Gastroesophageal sphincter (tissue), 4 donors: ENCODE results near the gene SLC9A4. TPM values are rescaled to one million over a fixed set of nuclear protein-coding genes. Genes with fewer than 3 reads are reported as not detected.

Source experiments
- ATAC-seq: fragments of 150-250 bp; one replicate; pipeline ENCODE4 v1.9.1; 2016; ENCODE audit warnings: mild to moderate bottlenecking, moderate library complexity
- H3K27ac ChIP-seq, 4 donors: fragments of 200-600 bp; sonication (generic) in 3 of 4; 1 replicate in 3 of 4; 2 replicates in 1 of 4; pipeline ENCODE4 v1.5.1; 2016 to 2019
- H3K27me3 ChIP-seq: fragments of 200-600 bp; sonication (generic); one replicate; pipeline ENCODE4 v1.5.1; 2019
- H3K36me3 ChIP-seq, 2 donors: fragments of 200-600 bp; sonication (generic); one replicate each; pipeline ENCODE4 v1.5.1; 2019; ENCODE audit warnings: control low read depth in 1 of 2
- H3K4me1 ChIP-seq, 3 donors: fragments of 200-600 bp; sonication (generic); 1 replicate in 2 of 3; 2 replicates in 1 of 3; pipeline ENCODE4 v1.5.1; 2016 to 2019; ENCODE audit warnings: control low read depth in 2 of 3
- H3K4me3 ChIP-seq, 2 donors: fragments of 200-600 bp; sonication (generic); one replicate each; pipeline ENCODE4 v1.5.1; 2019; ENCODE audit warnings: mild to moderate bottlenecking in 1 of 2, moderate library complexity in 1 of 2
- H3K9me3 ChIP-seq, 3 donors: fragments of 200-600 bp; sonication (generic); one replicate each; pipeline ENCODE4 v1.5.1; 2017 to 2019; ENCODE audit warnings: control low read depth in 2 of 3
- EP300 ChIP-seq: sonication (generic); formaldehyde crosslinking; IDR thresholded peaks from one replicate; pipeline ENCODE4 v1.6.1; 2017; ENCODE audit warnings: antibody characterized with exemption, mild to moderate bottlenecking
- POLR2A ChIP-seq, 2 donors: fragments of 450-650 bp; IDR thresholded peaks; one replicate each; pipeline ENCODE4 v1.6.1; 2017; ENCODE audit warnings: antibody characterized with exemption in 2 of 2, mild to moderate bottlenecking in 2 of 2, moderate library complexity in 1 of 2
- POLR2AphosphoS5 ChIP-seq: sonication (generic); formaldehyde crosslinking; IDR thresholded peaks from one replicate; pipeline ENCODE4 v1.6.1; 2017; ENCODE audit warnings: antibody characterized with exemption
- WGBS, 2 donors: methylation state at CpG; one replicate each; pipeline ENCODE4 v1.1.5; 2018; ENCODE audit warnings: low coverage in 1 of 2; 5-methylcytosine and 5-hydroxymethylcytosine counted together
- small RNA-seq, 4 donors: library from RNA; depleted of rRNA; stranded (forward); fragments of <200 nt; gene quantifications; one replicate each; pipeline ENCODE3, GENCODE V24; 2016
- total RNA-seq, 4 donors: library from RNA; depleted of rRNA; stranded (reverse); fragments of >200 nt; gene quantifications; one replicate each; pipeline ENCODE4 v1.1.0, GENCODE V29; 2016
- TF ChIP-seq, protein P1 (sequence below), 4 experiments: fragments of 200-600 bp in 2 of 4; fragments of 450-650 bp in 2 of 4; sonication (generic) in 1 of 4; IDR thresholded peaks; one replicate each; pipeline ENCODE4 v1.5.1; 2017 to 2019; ENCODE audit warnings: antibody characterized with exemption in 4 of 4, mild to moderate bottlenecking in 2 of 4, moderate library complexity in 2 of 4

Gene SLC9A4
- total RNA-seq, 4 donors from 2014 or later = 0.22 TPM; not detected in 3

DNA sequence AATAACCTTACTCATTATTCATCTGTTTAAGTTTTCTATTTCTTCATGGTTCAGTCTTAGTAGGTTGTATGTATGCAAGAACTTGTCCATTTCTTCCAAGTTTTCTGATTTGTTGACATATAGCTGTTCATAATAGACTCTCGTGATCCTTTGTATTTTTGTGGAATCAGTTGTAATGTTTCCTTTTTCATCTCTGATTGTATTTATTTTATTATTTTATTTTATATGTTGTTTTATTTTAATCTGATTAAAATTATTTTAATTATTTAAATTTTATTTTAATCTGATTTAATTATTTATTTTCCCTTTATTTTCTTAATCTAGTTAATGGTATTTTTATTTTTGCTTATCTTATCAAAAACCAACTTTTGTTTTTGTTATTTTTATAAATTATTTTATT lies 102.9 kb downstream of the SLC9A4 start:
- 88 to 89% methylated on average over 1 of the region's 1 CpG for WGBS, 2 donors
- ATAC-seq = no peak
- Histone ChIP-seq H3K27me3 (no peaks in the 10 kb centered on the region), H3K9me3 (peaks cover 0 to 22% (median 0%) of the 10 kb centered on the region in 3 donors), H3K27ac (no peak overlapping the region), H3K36me3 (no peaks in the 10 kb centered on the region), H3K4me1 (no peaks in the 10 kb centered on the region), H3K4me3 (no peak overlapping the region)
- no peak for TF ChIP-seq POLR2A (IDR thresholded peaks at IDR 0.05)

DNA sequence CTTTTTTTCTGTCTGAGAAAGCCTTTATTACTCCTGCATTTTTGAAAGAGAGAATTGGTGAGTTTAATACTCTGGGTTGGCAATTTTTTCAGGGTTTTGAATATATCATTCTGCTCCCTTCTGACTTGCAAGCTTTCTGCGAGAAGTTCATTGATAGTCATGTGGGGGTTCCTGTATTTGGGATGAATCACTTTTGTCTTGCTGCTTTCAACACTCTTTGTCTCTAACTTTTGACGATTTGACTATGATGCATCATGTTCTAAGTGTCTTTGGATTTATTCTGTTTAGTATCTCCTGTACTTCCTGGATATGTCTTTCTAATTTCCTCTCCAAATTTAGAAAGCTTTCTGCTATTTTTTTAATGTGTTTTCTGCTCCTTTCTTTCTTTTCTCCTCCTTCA lies 105.3 kb downstream of the SLC9A4 start:
- no peaks in the 10 kb centered on the region for H3K27me3 ChIP-seq
- H3K36me3 ChIP-seq = no peaks in the 10 kb centered on the region
- H3K4me1 ChIP-seq = no peaks in the 10 kb centered on the region
- 55 to 69% methylated on average over 2 of the region's 2 CpGs for WGBS, 2 donors
- H3K27ac ChIP-seq = no peak overlapping the region
- no peak for TF ChIP-seq POLR2A (IDR thresholded peaks at IDR 0.05)
- TF ChIP-seq EP300 = no peak
- TF ChIP-seq, protein P1, sequence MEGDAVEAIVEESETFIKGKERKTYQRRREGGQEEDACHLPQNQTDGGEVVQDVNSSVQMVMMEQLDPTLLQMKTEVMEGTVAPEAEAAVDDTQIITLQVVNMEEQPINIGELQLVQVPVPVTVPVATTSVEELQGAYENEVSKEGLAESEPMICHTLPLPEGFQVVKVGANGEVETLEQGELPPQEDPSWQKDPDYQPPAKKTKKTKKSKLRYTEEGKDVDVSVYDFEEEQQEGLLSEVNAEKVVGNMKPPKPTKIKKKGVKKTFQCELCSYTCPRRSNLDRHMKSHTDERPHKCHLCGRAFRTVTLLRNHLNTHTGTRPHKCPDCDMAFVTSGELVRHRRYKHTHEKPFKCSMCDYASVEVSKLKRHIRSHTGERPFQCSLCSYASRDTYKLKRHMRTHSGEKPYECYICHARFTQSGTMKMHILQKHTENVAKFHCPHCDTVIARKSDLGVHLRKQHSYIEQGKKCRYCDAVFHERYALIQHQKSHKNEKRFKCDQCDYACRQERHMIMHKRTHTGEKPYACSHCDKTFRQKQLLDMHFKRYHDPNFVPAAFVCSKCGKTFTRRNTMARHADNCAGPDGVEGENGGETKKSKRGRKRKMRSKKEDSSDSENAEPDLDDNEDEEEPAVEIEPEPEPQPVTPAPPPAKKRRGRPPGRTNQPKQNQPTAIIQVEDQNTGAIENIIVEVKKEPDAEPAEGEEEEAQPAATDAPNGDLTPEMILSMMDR (IDR thresholded peaks at IDR 0.05) = no peak
- TF ChIP-seq POLR2AphosphoS5 = no peak
- no peak overlapping the region for H3K4me3 ChIP-seq
- ATAC-seq = no peak
- peaks cover 0 to 22% (median 0%) of the 10 kb centered on the region in 3 donors for H3K9me3 ChIP-seq

DNA sequence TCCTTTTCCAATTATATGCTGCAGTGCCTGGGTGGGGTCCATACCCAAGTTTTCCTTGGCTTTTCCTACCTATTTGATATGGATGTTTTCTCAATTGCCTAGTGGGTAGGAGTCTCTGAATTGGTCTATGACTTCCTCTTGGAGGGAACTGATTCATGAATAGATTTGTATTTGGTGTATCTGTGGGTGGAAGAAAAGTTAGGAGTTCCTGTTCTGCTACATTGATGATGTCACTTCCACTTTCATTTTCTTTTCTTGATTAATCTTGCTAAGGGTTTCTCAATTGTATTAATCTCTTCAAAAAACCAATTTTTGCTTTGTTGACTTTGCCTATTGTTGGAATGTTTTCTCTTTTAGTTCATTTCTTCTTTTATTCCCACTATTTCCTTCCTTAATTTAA lies 108.9 kb downstream of the SLC9A4 start:
- TF ChIP-seq, protein P1 (IDR thresholded peaks at IDR 0.05) = no peak
- no peak for TF ChIP-seq POLR2AphosphoS5
- TF ChIP-seq POLR2A (IDR thresholded peaks at IDR 0.05) = no peak
- TF ChIP-seq EP300 = no peak
- Histone ChIP-seq H3K4me3 (no peak overlapping the region), H3K27ac (no peak overlapping the region), H3K9me3 (peaks cover 0 to 14% (median 0%) of the 10 kb centered on the region in 3 donors), H3K36me3 (no peaks in the 10 kb centered on the region), H3K27me3 (no peaks in the 10 kb centered on the region), H3K4me1 (no peaks in the 10 kb centered on the region)
- no peak for ATAC-seq

DNA sequence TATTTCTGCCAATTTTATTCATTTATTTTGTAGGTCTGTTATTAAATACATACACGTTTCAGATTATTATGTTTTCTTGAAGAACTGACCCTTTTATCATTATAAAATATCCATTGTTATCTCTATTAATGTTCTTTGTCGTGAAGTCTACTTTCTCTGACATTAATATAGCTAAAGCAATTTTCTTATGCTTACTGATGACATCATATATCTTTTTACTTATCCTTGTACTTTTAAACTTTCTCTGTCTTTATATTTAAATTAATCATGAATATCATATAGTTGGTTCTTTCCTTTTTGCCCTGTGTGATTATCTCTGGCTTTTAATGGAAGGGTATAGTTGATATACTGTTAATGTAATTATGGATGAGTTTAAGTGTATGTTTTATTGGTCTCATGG lies 109.8 kb downstream of the SLC9A4 start:
- Histone ChIP-seq H3K9me3 (peaks cover 0 to 14% (median 0%) of the 10 kb centered on the region in 3 donors), H3K36me3 (no peaks in the 10 kb centered on the region), H3K4me3 (no peak overlapping the region), H3K27me3 (no peaks in the 10 kb centered on the region), H3K27ac (no peak overlapping the region), H3K4me1 (no peaks in the 10 kb centered on the region)
- TF ChIP-seq POLR2A (IDR thresholded peaks at IDR 0.05) (no peak), EP300 (no peak)
- TF ChIP-seq, protein P1 (IDR thresholded peaks at IDR 0.05) = no peak
- ATAC-seq = no peak
- 57 to 69% methylated on average over 2 of the region's 2 CpGs for WGBS, 2 donors

Small RNA genes within 50 kb of the gene (small RNA-seq; reads per million reads assigned to genes)
- gene MIR4772 = 0 reads per million in 4 donors

Other genes with a start within 250 kb of the SLC9A4 start
- gene IL1RL1, start 161.7 kb upstream of the SLC9A4 start, total RNA-seq = 10 to 100 TPM in 1 of 4 donors, 1 to 10 TPM in 3; 7.1 to 22.6 (median 8.1) TPM
- gene IL18R1, start 117.4 kb upstream of the SLC9A4 start, total RNA-seq = 10 to 100 TPM in 1 of 4 donors, 1 to 10 TPM in 3; 2.1 to 14.9 (median 5.0) TPM
- gene IL18RAP, start 50.1 kb upstream of the SLC9A4 start, total RNA-seq = 1 to 10 TPM in 1 of 4 donors, under 1 TPM in 2, not detected in 1; 0.47 to 5.0 (median 0.89) TPM
- gene SLC9A2, start 146.3 kb downstream of the SLC9A4 start, total RNA-seq = under 1 TPM in 1 of 4 donors, not detected in 3; 0.57 TPM